Stimulated activated CD8-positive, alpha-beta memory T cell treated with anti-CD3 and anti-CD28 coated beads, Interleukin-7, amount 100 ng/mL, for 48 hours (primary cell): ENCODE data around the gene SCAF8.

Source experiments
- DNase-seq, 2 donors: peaks; one replicate each; pipeline ENCODE4 v3.0.0-alpha.2; 2020; ENCODE audit warnings: low read depth in 1 of 2; ENCODE audit errors: extremely low read depth in 1 of 2

SCAF8 gene

GRCh38 chr6:154824076-154824475 is 90.9 kb downstream of the SCAF8 start:
- no peak for DNase-seq

GRCh38 chr6:154829970-154830369 is 96.8 kb downstream of the SCAF8 start:
- no peak for DNase-seq

DNA sequence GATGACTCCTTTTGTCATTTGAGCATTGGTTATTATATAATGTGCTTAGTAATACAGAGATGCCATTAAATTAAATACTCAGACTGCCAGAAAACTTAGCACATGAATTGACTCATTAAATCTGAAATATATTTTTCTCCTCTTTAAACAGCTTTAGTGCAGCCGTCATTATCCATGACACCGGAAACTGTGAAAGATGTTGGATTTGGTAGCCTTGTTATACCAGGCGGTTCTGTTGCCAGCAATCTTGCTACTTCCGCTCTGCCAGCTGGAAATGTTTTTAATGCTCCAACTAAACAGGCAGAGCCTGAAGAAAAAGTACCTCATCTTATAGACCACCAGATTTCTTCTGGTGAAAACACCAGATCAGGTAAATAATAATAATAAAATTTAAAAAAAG is 97.6 kb downstream of the SCAF8 start:
- no peak for DNase-seq

GRCh38 chr6:154835307-154835706 is 102.1 kb downstream of the SCAF8 start:
- DNase-seq = no peak

GRCh38 chr6:154839546-154839945 is 106.3 kb downstream of the SCAF8 start:
- DNase-seq = no peak

DNA sequence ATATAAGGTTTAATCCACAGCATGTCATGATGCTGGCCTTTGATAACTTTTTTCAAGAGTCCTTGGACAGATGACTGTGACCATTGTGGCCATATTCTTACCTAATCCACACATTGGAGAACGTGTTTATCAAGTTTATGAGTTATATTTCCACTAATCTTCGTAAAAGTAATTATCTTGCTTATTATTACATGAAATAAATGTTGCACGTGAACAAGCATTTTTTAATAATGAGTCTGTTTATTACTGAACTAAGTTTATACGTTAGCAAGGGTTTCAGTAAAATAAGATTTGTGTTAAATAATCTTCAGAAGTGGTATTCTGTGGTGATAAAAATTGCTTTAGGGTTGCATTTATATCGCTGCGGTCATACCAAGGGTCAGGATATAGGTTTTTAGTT is 107.1 kb downstream of the SCAF8 start:
- no peak for DNase-seq

GRCh38 chr6:154841109-154841508 is 107.9 kb downstream of the SCAF8 start:
- DNase-seq = no peak

GRCh38 chr6:154842833-154843232 is 109.6 kb downstream of the SCAF8 start:
- DNase-seq = no peak

DNA sequence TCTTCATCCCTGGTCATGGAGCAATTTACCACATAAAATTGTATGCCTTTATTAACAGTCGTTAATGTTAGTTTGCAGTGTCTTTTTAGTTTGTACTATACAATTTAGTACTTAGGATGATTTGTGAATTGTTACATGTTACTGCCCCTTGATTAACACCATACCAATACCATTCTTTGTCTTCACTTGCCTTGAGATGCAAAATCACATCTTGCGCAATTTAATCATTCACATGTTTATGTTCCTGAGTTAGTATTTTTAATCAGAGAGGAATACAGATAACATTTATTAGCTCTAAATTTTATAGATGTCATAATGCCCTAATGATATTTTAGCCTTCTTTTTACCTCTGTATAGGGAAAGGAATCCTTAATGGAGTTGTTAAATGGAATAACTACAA is 114.1 kb downstream of the SCAF8 start:
- no peak for DNase-seq

- DNase-seq = no peak
Observed at GRCh38 chr6:154848580-154848979, 115.4 kb downstream of the SCAF8 start.

- no peak for DNase-seq
Observed at GRCh38 chr6:154849475-154849874, 116.3 kb downstream of the SCAF8 start.

- DNase-seq = no peak
Observed at GRCh38 chr6:154852687-154853086, 119.5 kb downstream of the SCAF8 start.

DNA sequence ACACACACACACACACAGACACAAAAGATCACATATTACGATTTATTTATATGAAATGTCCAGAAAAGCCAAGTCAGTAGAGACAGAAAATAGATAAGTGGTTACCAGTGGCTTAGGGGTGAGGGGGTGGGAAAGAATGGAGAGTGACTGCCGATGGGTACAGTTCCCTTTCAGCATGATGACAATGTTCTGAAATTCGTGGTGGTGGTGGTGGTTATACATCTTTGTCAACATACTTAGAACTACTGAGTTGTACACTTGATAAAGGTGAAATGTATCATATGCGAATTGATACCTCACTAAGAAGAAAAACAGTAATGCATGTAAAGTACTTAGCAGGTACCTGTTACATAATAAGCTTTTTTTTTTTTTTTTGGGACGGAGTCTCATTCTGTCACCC is 124.3 kb downstream of the SCAF8 start:
- DNase-seq = no peak

DNA sequence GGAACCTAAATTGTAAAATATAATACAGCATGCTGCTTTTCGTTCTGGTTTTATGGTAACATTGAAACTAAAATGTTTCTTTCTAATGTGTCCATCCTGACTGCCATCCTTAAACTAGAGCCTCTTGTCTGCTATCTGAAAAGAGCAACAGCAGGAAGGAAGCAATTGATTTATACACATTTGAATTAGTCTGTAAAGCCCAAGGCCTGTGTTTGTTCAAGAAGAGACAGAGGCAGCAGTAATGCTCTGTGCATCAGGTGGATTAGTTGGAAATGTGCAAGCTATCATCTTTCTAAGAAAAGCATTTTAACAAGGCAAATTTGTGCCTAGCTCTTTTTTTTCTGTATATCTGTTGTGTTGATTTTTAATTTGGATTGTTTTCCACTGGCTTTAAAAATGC is 128.6 kb downstream of the SCAF8 start:
- DNase-seq = no peak

DNA sequence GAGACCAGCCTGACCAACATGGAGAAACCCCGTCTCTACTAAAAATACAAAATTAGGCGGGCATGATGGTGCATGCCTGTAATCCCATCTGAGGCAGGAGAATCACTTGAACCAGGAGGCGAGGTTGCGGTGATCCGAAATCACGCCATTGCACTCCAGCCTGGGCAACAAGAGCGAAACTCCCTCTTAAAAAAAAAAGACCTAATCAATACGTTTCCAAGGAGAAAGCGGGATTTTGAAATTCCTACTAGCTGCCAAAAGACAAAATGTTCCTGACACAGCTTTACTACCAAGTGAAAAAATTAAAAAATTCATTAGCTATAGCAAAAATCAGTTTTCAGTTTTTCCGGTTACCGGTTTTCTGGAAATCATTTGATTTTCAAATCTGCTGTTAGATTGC is 129.3 kb downstream of the SCAF8 start:
- DNase-seq = no peak

DNA sequence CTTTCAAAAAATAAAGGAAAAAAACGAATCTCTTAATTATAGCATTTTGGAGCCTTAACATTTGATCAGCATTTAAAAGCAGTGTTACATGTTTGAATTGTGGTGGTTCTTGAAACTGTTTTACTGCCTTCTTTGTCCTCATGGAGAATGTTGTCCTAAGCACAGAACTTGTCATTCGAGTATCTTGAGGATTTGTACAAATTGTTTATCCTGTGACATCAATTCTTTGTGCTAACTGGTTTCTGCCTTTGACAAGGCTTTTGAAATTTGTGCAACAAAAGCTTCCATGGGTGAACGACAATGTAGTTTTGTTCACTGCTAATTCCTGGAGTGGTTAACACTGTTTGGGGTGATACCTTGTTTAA is 130.8 kb downstream of the SCAF8 start:
- DNase-seq = no peak

GRCh38 chr6:154865291-154865690 is 132.1 kb downstream of the SCAF8 start:
- DNase-seq = no peak

DNA sequence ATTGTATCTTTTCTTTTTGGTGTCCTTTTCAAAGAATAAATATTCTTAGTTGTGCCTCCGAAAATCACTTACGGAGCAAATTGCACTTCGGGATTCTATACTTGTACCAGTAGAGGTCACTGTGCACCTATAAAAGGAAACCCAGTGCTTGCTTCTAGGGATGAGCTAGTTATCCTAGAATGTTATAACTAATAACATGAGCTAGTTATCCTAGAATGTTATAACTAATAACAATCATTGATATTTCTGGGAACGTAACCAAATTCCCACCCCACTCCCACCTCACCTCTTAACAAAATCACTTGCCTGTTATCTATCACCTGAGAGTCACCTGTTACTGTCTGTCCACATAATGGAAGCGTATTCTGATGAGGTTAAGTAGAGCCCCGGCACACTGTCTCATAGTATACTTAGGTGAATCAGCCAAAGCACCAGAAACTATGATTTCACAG is 135.0 kb downstream of the SCAF8 start:
- no peak for DNase-seq

- no peak for DNase-seq
Observed at GRCh38 chr6:154872542-154873114, 139.4 kb downstream of the SCAF8 start.

DNA sequence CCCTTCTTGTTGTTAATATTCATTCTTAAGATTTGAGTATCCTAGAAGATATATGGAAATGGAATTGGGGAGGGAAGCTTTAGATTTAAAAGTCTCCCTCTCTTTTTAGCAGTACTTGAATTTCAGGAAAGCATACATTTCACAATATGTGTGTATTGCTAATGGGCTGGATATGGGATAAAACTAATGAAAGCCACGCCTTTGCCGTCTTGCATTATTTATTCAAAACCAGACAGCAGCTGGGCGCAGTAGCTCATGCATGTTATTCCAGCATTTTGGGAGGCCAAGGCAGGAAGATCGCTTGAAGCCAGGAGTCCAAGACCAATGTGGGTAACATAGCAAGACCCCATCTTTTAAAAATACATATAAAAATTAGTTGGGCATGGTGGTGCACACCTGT is 140.3 kb downstream of the SCAF8 start:
- DNase-seq = no peak

DNA sequence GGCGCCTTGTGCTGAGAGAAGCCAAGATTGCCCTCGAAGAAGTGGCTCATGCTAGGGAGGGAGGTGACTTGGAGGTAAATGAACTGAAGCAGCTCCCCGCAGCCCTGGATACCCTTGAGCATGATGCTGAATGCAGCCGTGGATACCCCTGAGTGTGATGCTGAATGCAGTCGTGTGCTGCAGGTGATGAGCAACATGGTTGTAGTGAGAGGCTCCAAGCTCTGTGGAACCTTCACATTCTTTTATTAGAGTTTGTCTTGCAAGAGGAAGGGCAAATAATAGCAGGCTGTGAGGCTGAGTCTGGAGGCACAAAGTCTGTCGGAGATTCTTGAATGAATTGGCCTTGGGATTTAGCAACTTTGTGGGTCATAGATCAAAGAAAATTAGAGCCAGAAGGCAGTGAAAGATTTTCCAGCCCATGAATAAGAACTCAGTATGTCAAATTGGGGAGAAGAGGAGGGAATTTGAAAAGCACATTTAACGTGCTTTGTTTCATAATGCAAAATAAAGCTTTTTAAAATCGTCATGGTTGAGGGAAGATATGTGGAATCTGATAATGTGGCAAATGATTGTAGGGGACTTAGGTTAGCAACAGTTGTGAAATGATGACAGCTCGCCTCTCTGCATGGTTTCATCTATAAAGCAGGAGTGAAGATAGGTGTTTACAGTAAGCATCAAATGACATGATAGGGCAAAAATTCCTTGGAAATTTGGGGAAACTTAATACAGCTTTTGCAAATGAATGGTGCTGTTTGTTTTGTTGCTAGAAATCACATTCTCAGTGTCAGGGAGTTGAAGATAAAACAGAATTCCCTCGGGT is 141.8 kb downstream of the SCAF8 start:
- no peak for DNase-seq

DNA sequence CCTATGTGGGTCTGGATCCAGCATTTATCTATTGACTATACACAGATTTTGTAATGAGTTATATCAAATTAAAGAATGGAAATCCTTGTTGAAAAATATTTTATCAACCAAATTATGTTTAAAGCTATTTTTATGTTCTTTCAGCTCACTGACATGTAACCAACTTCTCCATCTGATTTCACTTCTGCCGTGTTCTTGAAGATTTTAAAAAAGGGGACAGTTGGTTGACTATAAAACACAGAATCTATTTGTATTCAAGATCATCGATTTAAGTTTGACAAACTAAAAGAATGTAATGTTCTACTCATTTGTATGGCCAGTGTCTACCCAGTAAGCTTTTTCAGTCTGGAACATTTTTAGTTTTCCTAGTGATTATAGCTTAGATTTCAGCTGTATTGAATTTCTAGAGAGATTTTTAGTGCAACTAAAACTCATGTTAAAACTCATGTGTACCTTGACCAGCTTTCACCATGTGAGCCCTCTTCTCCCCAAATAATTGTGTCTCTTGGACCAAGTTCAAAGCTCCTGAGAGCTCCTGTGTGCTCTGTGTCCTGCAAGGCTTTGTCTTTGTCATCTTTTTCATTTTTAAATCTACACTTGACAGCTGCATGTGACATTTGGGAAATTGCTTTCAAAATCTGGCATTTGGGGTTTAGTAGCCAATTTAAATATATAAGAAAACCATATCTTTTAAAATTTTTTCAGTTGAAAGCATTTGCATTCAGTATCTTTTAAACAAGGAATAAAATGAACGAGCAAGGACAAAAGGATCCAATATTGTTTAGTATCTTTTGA is 143.5 kb downstream of the SCAF8 start:
- DNase-seq = no peak
